GM12892 (cell line): Measurements from ENCODE around the gene SELP.

ENCODE experiments used
- POLR2A ChIP-seq: IDR thresholded peaks from 2 replicates; pipeline ENCODE4 v1.6.1; 2011; ENCODE audit warnings: low read depth, low read length, control low read depth
- POLR2AphosphoS5 ChIP-seq: IDR thresholded peaks from 2 replicates; pipeline ENCODE4 v1.6.1; 2011; ENCODE audit warnings: low read depth, low read length, control low read depth
- TAF1 ChIP-seq: IDR thresholded peaks from 2 replicates; pipeline ENCODE4 v1.6.1; 2011; ENCODE audit warnings: low read depth, mild to moderate bottlenecking, control low read depth, low read length, borderline replicate concordance

GRCh38 chr1:169577981-169578738 is 51.8 kb downstream of the SELP start:
- TF ChIP-seq POLR2A (no peak), TAF1 (no peak), POLR2AphosphoS5 (no peak)
